ENCODE measurements around the gene CRK.
"Not testable (repeated sequence)": the region's sequence is repeated elsewhere in the genome, so short reads cannot be mapped to it uniquely, and the experiment has no call there.

The CRK gene

DNA sequence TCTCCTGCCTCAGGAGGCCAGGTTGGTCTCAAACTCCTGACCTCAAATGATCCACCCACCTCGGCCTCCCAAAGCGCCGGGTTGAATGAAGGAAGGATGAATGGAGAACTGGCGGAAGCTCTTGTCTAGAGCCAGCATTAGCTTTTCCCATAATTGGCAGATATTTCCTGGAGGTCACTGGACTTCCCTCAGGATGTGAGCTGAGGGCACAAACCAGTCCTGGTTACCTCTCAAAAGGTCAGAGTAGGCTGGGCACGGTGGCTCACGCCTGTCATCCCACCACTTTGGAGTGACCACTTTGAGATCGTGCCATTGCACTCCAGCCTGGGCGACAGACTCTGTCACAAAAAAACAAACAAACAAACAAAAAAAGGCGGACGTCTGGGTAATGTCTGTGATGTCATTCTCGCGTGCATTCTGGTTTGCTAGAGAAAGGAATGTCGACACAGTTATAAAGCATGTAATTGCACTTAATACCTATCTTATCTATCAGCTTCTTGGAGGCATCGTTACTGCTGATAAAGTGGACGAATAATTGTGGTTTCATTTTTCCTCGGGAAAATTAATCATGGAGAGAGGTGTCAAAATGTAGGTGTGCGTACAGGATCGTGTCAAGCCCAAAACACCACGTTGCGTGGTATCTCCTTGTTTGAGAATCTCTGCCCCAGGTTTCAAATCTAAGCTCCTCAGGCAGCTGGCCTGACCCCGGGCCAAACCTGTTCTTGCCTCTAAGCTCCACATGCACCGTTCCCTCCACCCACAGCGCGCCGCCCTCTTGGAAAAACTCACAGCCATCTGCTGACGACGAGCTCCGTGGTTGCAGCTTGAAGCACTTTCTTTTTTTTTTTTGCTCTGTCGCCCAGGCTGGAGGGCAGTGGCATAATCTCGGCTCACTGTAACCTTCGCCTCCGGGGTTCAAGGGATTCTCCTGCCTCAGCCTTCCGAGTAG lies 6.4 kb upstream of the CRK start:
- DNase-seq, result peak in 1 of 2 donors; percentile 36

DNA sequence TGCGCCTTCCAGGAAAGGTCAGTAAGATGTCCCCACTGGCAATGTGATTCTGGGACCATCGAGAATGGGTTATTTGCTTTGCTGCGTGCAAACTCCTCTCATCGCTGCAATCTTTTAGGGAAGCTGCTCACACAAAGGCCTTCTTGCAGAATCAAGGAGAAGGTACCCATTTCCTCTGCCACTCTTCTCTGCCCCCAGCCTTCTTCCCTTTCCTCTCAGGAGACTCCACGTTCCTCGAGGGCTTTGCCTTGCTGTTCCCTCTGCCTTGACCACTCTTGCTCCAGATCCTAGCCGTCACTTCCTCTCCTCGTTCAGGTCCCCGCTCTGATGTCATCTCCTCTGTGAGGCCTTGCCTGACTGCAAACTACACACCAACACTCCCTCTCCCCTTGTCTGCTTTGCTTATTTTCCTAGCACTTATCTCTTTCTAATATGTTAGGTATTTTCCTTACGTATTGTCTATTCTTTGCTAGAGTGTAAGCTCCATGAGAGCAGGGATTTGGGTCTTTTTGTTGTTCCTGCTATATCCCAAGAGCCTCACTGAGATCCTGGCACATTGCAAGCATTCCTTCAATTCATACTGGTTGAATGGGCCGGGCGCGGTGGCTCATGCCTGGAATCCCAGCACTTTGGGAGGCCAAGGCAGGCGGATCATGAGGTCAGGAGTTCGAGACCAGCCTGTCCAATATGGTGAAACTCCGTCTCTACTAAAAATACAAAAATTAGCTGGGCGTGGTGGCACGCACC lies 5.3 kb upstream of the CRK start:
- DNase-seq, result no peak

DNA sequence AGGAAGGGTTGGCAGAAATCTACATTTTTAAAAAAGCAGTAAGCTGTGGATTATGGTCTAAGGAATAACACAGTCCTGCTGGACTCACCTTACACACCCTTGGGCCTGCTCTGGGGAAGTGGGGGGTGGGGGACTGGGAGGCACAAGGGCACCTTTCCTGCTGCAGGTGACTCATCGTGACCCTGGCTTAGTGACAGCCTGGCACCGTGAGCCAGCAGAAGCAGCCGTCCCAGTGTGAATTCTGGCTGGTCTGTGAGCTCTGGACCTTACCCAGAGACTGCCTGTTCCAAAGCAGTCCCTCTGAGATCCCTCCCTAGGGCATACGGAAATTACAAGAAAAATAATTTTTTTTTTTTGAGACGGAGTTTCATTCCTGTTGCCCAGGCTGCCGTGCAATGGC lies 4.2 kb upstream of the CRK start:
- DNase-seq, result no peak

DNA sequence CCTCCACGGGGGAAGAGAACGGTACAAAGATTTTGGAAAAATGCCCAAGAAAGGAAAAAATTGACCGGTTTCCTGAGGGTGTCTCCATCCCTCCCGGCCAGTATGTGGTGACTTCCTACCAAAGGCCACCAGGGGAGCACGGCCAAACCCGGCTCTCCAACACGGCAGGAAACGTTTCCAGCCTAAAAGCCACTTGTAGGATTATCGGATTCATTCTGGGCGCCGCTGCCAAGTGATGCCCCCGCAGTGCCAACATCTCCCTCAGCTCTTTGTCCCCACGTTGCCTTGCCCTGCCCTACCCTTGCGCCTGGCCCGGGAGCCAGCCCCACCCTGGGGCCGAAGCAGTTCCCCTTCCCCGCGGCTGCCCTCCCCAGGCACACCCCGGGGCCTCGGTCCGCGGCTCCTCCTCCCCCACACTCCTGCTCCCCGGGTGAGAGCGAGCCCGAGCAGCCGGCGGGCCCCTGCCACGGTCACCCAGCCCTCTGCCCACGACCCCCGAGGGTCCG lies 688 bp downstream of the CRK start:
- peak; percentile 48 to 50 for DNase-seq

DNA sequence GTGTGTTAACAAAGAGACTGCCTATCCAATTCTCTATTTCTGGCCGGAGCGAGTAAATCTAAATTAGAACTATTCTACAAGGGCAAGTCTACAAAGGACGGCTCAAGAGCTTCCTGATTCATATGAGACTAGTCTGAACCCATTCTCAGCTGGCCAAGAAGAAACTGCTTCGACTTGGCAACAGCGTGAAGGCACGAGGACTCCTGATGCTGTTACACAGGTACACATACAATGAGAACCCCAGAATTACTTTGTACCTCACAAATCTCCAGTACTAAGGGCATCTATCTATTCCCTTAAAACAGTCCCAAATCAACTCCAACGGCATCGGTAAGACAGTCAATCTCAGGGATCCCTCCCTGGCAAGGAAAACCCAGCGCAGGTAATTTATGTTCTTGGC lies 1.5 kb downstream of the CRK start:
- no peak for DNase-seq

DNA sequence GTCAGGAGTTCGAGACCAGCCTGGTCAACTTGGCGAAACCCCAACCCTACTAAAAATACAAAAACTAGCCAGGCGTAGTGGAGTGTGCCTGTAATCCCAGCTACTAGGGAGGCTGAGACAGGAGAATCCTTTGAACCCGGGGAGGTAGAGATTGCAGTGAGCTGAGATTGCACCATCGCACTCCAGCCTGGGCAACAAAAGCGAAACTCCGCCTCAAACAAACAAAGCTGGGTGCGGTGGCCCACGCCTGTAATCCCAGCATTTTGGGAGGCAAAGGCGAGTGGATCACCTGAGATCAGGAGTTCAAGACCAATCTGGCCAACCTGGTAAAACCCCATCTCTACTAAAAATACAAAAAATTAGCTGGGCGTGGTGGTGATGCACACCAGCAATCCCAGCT lies 2.3 kb downstream of the CRK start:
- DNase-seq, result not testable (repeated sequence)

DNA sequence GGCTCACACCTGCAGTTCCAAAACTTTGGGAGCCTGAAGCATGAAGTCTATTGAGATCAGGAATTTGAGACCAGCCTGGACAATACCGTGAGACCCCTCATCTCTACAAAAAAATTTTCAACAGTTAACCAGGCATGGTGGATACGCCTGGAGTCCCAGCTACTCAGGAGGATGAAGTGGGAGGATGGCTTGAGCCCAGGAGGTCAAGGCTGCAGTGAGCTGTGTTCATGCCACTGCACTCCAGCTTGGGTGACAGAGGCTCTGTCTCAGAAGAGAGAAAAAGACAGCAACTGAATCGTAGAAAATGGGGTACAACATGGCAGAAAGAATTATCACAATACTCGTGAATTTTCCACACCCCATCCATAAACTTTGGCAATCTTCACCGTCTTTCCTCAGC lies 3.2 kb downstream of the CRK start:
- DNase-seq, result no peak

DNA sequence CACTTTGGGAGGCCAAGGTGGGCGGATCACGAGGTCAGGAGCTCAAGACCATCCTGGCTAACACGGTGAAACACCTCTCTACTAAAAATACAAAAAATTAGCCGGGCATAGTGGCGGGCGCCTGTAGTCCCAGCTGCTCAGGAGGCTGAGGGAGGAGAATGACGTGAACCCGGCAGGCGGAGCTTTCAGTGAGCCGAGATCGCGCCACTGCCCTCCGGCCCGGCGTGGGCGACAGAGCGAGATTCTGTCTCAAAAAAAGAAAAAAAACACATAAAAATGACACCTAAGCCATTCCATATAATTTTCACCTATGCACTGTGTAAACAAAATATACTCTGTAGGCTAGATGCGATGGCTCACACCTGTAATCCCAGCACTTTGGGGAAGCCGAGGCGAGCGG lies 5.8 kb downstream of the CRK start:
- not testable (repeated sequence) for DNase-seq

DNA sequence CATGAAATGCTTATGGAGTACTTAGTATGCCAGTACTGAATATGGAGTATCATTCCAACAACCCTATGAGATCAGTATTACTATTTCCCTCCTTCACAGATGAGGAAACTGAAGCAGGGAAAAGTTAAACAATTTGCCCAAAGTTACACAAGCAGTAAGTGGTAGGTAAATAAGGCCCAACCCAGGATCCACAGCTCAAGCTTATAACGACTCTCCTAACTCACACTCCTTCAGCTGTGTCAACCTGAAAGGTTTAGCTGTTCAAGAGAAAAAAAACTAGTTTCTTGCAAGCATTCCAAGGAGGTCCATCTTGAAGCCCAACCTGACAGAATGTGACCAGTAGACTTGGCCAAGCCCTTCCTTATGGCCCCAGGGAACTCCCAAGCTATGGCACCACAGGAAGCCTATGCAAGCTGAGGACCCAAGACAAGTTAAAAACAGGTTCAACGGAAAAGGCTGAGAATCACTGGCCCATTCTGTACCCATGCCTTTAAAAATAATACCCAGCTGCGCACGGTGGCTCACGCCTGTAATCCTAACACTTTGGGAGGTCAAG lies 6.5 kb downstream of the CRK start:
- DNase-seq, result no peak

DNA sequence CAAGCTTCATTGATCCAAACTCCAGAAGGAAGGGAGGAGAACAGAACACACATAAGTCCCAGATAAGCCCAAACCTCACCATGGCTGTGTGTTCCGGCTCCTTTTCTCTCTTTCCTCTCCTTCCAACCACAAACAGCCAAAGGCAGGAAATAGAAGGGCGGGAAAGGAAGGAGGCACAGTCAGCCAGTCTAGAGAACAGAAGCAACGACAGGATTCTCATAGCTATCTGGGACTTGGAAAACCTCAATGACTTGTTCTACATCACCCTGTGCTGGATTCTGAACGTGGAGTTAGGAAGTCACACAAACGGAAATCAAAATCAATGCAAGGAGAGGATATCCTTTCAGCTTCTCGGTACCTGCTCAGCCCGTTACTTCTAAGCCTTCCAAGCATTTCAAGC lies 9.0 kb downstream of the CRK start:
- DNase-seq, result no peak

DNA sequence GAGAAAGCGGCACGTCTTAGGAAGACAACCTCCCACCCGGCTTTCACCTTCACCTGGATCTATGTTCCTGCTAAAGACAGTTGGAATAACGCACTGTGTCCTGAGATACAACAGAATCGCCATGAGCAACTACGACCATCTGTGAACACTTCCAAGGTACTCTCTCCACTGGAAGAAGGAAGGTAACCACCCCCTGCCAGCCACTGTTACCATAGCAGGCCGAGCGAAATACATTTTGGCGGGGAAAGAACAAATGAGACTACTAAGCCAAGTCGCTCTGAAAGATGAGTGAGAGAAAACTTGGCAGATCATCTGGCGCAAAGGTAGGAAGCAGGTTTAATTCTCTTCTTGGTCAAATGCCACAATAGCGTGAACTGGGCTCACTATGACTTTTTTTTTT lies 9.8 kb downstream of the CRK start:
- DNase-seq, result no peak

DNA sequence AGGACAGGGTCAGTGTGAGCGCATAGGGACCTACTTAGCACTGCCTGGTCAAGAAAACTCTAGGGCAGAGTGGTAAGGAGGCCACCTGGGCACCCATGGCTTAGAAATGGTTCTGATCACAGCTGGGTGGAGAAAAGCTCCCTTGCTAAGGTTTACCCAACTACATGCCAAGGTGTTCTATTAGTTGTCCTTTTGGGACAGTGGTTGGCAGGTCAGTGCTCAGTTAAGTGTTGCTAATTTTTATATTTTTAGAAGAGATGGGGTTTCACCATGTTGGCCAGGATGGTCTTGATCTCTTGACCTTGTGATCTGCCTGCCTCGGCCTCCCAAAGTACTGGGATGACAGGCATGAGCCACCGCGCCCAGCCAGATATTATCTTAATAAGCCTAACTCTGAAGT lies 10.3 kb downstream of the CRK start:
- DNase-seq, result not testable (repeated sequence)

DNA sequence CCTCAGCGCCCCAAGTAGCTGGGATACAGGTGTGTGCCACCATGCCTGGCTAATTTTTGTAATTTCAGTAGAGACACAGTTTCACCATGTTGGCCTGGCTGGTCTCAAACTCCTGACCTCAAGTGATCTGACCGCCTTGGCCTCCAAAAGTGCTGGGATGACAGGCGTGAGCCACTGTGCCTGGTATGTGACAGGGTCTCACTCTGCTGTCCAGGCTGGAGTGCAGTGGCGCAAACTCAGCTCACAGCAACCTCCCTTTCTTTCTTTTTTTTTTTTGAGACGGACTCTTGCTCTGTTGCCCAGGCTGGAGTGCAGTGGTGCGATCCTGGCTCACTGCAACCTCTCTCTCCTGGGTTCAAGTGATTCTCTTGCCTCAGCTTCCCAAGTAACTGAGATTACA lies 13.3 kb downstream of the CRK start:
- not testable (repeated sequence) for DNase-seq

DNA sequence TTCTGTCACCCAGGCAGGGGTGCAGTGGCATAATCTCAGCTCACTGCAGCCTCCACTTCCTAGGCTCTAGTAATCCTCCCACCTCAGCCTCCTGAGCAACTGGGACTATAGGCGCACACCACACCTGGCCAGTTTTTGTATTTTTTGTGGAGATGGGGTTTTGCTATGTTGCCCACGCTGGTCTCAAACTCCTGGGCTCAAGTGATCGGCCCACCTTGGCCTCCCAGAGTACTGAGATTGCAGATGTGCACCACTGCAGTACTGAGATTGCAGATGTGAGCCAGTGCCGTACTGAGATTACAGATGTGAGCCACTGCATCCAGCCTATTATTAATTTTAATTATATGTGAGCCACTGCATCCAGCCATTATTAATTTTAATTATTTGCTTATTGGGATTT lies 13.8 kb downstream of the CRK start:
- no peak for DNase-seq

DNA sequence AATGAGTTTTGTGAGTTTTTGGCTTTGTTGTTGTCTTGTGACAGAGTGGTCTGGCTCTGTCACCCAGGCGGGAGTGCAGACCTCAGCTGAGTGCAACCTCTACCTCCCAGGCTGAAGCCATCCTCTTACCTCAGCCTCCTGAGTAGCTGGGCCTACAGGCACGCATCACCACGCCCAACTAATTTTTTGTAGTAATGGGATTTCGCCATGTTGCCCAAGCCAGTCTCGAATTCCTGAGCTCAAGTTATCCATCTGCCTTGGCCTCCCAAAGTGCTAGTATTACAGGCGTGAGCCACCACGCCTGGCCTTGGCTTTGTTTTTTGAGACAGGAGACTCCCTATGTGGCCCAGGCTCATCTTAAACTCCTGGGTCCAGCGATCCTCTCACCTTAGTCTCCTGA lies 15.1 kb downstream of the CRK start:
- no peak for DNase-seq

DNA sequence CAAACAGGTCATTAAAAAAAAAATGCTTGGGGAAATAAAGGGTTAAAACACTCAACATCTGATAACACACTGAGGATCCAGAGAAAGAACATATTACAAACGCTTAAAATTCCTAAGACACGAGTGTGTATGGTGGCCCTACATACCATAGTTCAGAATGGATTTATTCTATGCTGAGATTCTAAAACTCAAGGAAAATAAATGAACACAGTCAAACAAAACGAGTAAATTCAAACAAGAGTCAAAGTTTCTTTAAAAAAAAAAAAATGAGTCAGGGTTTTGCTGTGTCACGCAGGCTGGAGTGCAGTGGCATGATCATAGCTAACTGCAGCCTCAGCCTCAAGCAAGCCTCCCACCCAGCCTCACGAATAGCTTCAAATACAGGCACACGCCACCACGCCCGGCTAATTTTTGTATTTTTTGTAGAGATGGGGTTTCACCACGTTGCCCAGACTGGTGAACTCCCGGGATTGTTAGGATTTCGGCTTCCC lies 17.4 kb downstream of the CRK start:
- DNase-seq, result no peak

DNA sequence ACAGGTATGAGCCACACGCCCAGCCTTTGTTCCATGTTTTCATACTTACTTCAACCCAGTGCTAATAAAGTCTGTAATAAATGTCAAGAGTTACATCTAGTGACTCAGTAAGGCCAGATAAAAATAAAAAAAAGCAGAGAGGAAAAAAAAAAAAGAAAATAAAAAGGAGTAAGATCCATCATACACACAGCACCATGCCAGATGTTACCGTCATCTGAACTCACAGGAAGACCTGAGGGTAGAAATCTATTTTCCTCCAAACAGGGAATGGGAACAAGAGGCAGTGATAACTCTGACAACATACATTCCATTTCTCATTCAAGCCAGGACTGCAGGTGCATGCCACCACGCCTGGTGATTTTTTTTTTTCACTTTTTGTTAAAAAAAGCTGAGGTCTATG lies 20.7 kb downstream of the CRK start:
- DNase-seq, result no peak

DNA sequence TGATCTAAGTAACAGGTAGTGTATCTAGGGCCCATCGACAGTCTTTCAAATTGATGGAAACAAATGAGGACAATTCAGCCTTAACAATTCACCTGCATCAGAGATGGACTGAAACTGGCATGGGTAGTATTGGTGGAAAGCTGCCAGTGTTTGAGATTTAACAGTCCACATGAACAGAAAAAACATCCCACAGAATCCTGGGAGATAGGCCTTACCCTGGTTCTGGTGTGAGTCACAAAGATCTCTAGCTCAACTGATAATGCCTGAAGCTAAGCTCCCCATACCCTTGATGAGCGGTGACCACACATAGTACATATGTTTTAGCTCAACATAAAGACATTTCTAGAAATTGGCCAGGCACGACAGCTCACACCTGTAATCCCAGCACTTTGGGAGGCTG lies 21.9 kb downstream of the CRK start:
- no peak for DNase-seq

DNA sequence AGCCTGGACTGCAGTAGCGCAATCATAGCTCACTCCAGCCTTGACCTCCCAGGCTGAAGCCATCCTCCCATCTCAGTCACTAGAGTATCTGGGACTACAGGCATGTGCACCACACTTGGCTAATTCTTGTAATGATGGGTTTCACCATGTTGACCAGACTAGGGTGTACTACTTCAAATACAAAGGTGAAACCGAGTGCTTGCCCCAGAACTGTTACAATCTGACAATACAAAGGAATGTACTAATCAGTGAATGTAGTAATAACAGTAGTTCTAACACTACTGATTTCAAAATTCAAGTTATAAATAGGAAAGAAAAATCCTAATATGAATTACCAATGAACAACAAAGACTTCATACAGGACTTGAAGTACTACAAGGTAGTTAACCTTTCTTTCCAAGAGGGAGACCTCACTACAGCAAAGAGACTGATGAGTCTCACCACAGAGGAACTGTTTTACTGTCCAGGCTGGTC lies 24.4 kb downstream of the CRK start:
- no peak for DNase-seq

DNA sequence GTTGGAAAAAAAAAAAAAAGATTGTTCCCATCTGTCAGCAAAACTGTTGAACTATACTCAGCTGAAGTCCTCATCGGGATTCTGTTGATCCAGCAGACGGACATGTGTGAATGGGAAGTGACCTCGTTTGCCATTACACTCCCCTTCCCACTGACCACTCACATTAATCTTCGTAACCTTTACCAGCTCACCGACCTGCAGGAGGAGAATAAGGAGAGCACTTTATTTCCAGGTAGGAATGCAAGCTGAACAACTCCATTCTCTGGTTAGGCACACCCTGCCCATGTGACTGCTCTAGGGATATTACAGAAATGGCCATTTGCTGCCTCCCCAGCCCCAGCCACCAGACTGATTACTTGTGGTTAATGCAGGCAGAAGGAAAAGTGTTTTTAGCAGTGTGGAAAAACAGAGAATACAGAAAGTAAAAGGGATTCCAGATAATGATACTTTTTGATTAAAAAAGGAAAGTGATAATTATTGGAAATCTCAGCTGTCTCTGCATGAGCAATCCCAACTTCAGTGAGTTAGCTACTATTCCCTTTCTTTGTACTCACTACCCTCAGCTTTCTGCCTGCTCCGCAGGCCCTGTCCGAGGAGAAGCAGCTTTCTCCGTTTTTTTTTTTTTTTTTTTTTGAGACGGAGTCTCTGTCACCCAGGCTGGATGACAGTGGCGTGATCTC lies 32.4 kb downstream of the CRK start:
- no peak for DNase-seq

DNA sequence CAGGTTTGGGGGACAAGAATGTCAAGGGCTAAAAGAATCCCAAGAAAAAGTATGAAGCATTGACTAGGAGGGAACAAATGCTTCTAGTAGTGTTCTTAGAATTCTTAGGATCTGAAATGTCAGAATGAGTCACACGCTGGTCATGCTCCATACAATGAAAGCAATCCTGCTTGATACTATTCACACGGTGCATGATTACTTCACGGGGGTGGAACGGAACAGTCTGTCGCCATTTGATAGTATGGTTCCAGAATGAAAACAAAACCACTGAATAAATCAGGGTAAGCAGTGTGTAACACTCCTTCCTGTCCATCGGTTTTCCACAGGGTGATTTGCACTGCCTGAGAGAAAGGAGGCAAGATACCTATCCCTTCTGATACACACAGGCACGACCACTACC lies 33.1 kb downstream of the CRK start:
- no peak for DNase-seq

DNA sequence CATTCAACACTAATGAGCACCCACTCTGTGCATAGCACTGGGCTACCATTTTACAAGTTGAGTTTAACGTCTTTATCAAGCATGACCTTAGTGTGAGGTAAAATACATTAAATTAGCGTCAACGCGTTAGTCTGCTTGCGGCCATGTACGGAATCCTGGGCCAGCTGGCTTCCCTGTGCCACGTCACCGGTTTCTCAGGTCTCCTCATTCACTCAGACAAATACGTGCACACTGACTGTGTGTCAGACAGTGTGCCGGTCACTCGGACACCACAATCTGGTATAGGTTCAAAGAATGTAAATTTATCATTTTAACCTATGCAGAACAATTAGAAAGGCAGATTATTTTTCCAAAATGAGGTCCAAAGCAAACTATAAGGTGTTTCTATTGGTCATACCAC lies 34.6 kb downstream of the CRK start:
- no peak for DNase-seq

DNA sequence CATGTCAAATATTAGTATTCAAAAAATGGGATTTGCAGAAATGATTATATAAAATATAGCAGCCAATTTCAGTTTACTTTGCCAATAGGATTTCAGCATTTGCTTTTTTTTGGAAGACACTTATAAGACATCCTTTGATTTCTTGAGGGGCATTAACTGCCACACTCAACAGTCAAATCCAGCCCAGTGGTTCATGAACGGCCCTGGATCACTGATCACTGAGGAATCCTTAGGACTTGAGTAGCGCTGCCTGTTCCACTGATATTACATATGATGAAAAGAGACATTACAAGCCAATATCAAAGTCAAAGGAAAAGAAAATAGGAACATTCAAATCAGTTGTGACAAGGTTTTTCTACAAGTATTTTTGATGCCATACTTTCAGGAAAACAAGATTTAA lies 35.1 kb downstream of the CRK start:
- no peak for DNase-seq
